H1 (cell line): Measurements from ENCODE around the gene NCF2. TPM values are rescaled to one million over a fixed set of nuclear protein-coding genes. Genes with fewer than 3 reads are reported as not detected.

Experiments
- CTCF ChIA-PET: fragments of 300-600 bp; sonication (Branson Sonifier 250); formaldehyde crosslinking; loops from one replicate; lab custom pipeline; 2021; ENCODE audit not compliant: partially characterized antibody; lab: Charles Lee
- POLR2A ChIA-PET: fragments of 300-600 bp; sonication (Branson Sonifier 250); formaldehyde crosslinking; loops from one replicate; lab custom pipeline; 2021; ENCODE audit warnings: inconsistent platforms; ENCODE audit not compliant: partially characterized antibody; lab: Charles Lee
- DNase-seq, 2 experiments: peaks; one replicate each; pipeline versions ENCODE4 v3.0.0 to v3.0.0-alpha.2; 2010 to 2022; ENCODE audit warnings: low spot score in 2 of 2, low read depth in 1 of 2, mixed read lengths in 1 of 2
- FAIRE-seq: peaks from 2 replicates; lab custom pipeline; 2011; peaks lifted over from hg19 to GRCh38; lab: Jason Lieb, UNC
- H2AFZ ChIP-seq: 2 replicates; pipeline ENCODE4 v1.8.1; 2012; ENCODE audit warnings: low read length, inconsistent platforms
- H2AK5ac ChIP-seq: 2 replicates; pipeline ENCODE4 v1.6.1; 2013; ENCODE audit warnings: low read depth, low read length
- H2BK120ac ChIP-seq: replicated peaks from 2 replicates; pipeline ENCODE3; 2013; ENCODE audit warnings: low read depth, low read length, inconsistent platforms
- H2BK12ac ChIP-seq: 2 replicates; pipeline ENCODE4 v1.6.1; 2013; ENCODE audit warnings: low read depth, low read length
- H2BK15ac ChIP-seq: 2 replicates; pipeline ENCODE4 v1.6.1; 2013; ENCODE audit warnings: low read length
- H2BK20ac ChIP-seq: 2 replicates; pipeline ENCODE4 v1.6.1; 2013; ENCODE audit warnings: low read length
- H2BK5ac ChIP-seq: 2 replicates; pipeline ENCODE4 v1.6.1; 2013; ENCODE audit warnings: low read depth, low read length
- H3K14ac ChIP-seq: 2 replicates; pipeline ENCODE4 v1.6.1; 2013; ENCODE audit warnings: inconsistent platforms; ENCODE audit not compliant: insufficient read length
- H3K18ac ChIP-seq: 2 replicates; pipeline ENCODE4 v1.6.1; 2013; ENCODE audit warnings: low read length; ENCODE audit errors: extremely low read depth
- H3K23ac ChIP-seq: 2 replicates; pipeline ENCODE4 v1.6.1; 2013; ENCODE audit warnings: inconsistent platforms; ENCODE audit not compliant: insufficient read length
- H3K23me2 ChIP-seq: 2 replicates; pipeline ENCODE4 v1.6.1; 2013; ENCODE audit warnings: low read depth, low read length
- H3K27ac ChIP-seq: 2 replicates; pipeline ENCODE4 v1.6.1; 2011; ENCODE audit warnings: low read depth, low read length, inconsistent platforms
- H3K27me3 ChIP-seq, 4 experiments: replicated peaks in 1 of 4; 1 replicate in 1 of 4; 2 replicates in 3 of 4; pipeline versions ENCODE4 v1.6.1 to v1.8.1; 2011 to 2013; ENCODE audit warnings: low read length in 3 of 4, mild to moderate bottlenecking in 3 of 4, inconsistent platforms in 2 of 4, mixed read lengths in 2 of 4, moderate library complexity in 1 of 4; ENCODE audit not compliant: control insufficient read depth in 3 of 4, insufficient read depth in 3 of 4; ENCODE audit errors: extremely low read depth in 1 of 4
- H3K36me3 ChIP-seq, 4 experiments: 2 replicates each; pipeline versions ENCODE4 v1.6.1 to v1.8.1; 2011 to 2013; ENCODE audit warnings: mild to moderate bottlenecking in 4 of 4, low read length in 3 of 4, moderate library complexity in 2 of 4, control low read depth in 1 of 4, inconsistent platforms in 1 of 4; ENCODE audit not compliant: insufficient read depth in 4 of 4, control insufficient read depth in 2 of 4
- H3K4ac ChIP-seq: replicated peaks from 2 replicates; pipeline ENCODE3; 2013; ENCODE audit warnings: low read length, low read depth, mixed read lengths, inconsistent platforms; ENCODE audit not compliant: insufficient read length
- H3K4me1 ChIP-seq, 4 experiments: replicated peaks in 1 of 4; 1 replicate in 1 of 4; 2 replicates in 3 of 4; pipeline versions ENCODE4 v1.6.1 to v1.8.1; 2011 to 2013; ENCODE audit warnings: low read length in 3 of 4, inconsistent platforms in 2 of 4, mixed read lengths in 1 of 4; ENCODE audit not compliant: insufficient read depth in 4 of 4, control insufficient read depth in 3 of 4
- H3K4me2 ChIP-seq, 2 experiments: 2 replicates each; pipeline versions ENCODE4 v1.6.1 to v1.8.1; 2011 to 2013; ENCODE audit warnings: low read depth in 2 of 2, low read length in 2 of 2, control low read depth in 1 of 2, inconsistent platforms in 1 of 2, mild to moderate bottlenecking in 1 of 2; ENCODE audit not compliant: insufficient read depth in 1 of 2
- H3K4me3 ChIP-seq, 4 experiments: fragments of 200-600, 300-600 bp in 1 of 4; sonication (generic), shearing (Covaris generic), sonication (Bioruptor Twin) in 1 of 4; 2 replicates each; pipeline versions ENCODE4 v1.5.1 to v1.8.1; 2011 to 2016; ENCODE audit warnings: low read length in 4 of 4, low read depth in 3 of 4, control low read depth in 2 of 4, inconsistent platforms in 2 of 4, mild to moderate bottlenecking in 2 of 4, mixed read lengths in 1 of 4, moderate library complexity in 1 of 4; ENCODE audit not compliant: insufficient read depth in 2 of 4; ENCODE audit errors: extremely low read depth in 1 of 4
- H3K56ac ChIP-seq: replicated peaks from 2 replicates; pipeline ENCODE3; 2013; ENCODE audit warnings: low read depth, mild to moderate bottlenecking, mixed read lengths, low read length, inconsistent platforms; ENCODE audit not compliant: insufficient read length
- H3K79me1 ChIP-seq: 2 replicates; pipeline ENCODE4 v1.6.1; 2013; ENCODE audit warnings: low read depth, low read length, control low read depth
- H3K79me2 ChIP-seq, 2 experiments: 2 replicates each; pipeline versions ENCODE4 v1.6.1 to v1.8.1; 2012 to 2013; ENCODE audit warnings: low read length in 2 of 2, mild to moderate bottlenecking in 2 of 2, inconsistent platforms in 1 of 2; ENCODE audit not compliant: insufficient read depth in 2 of 2, control insufficient read depth in 1 of 2
- H3K9ac ChIP-seq, 4 experiments: replicated peaks in 1 of 4; 1 replicate in 1 of 4; 2 replicates in 3 of 4; pipeline versions ENCODE4 v1.6.1 to v1.8.1; 2011 to 2013; ENCODE audit warnings: low read depth in 3 of 4, low read length in 3 of 4, control low read depth in 2 of 4, mild to moderate bottlenecking in 2 of 4, moderate library complexity in 2 of 4, inconsistent platforms in 1 of 4; ENCODE audit errors: extremely low read depth in 1 of 4
- H3K9me3 ChIP-seq, 2 experiments: 2 replicates each; pipeline versions ENCODE4 v1.6.1 to v1.8.1; 2012 to 2013; ENCODE audit warnings: mild to moderate bottlenecking in 2 of 2, moderate library complexity in 2 of 2, control low read depth in 1 of 2, inconsistent platforms in 1 of 2, low read depth in 1 of 2, low read length in 1 of 2, mixed read lengths in 1 of 2; ENCODE audit not compliant: insufficient read depth in 2 of 2
- H4K20me1 ChIP-seq, 2 experiments: replicated peaks in 1 of 2; 2 replicates each; pipeline versions ENCODE3 to v1.8.1; 2011 to 2013; ENCODE audit warnings: inconsistent platforms in 2 of 2, low read length in 2 of 2, mild to moderate bottlenecking in 1 of 2; ENCODE audit not compliant: insufficient read depth in 2 of 2, control insufficient read depth in 1 of 2
- H4K5ac ChIP-seq: 2 replicates; pipeline ENCODE4 v1.6.1; 2013; ENCODE audit warnings: low read length, low read depth, mixed read lengths, inconsistent platforms; ENCODE audit not compliant: insufficient read length
- H4K8ac ChIP-seq: 2 replicates; pipeline ENCODE4 v1.8.0; 2013; ENCODE audit warnings: mild to moderate bottlenecking, moderate library complexity, low read length, inconsistent platforms; ENCODE audit not compliant: insufficient read depth; ENCODE audit errors: extremely low read depth
- H4K91ac ChIP-seq: replicated peaks from 2 replicates; pipeline ENCODE3; 2013; ENCODE audit warnings: low read length, mixed read lengths, inconsistent platforms; ENCODE audit not compliant: insufficient read length
- ATF2 ChIP-seq: IDR thresholded peaks from 2 replicates; pipeline ENCODE4 v1.6.1; 2012; ENCODE audit warnings: low read length, inconsistent platforms
- BACH1 ChIP-seq: IDR thresholded peaks from 2 replicates; pipeline ENCODE4 v1.6.1; 2012; ENCODE audit warnings: low read length, improper control_type of control experiment
- BRCA1 ChIP-seq: IDR thresholded peaks from 2 replicates; pipeline ENCODE4 v1.6.1; 2012; ENCODE audit warnings: low read depth, low read length, improper control_type of control experiment
- HDAC2 ChIP-seq, 2 experiments: fragments of 300-600 bp in 1 of 2; sonication (generic) in 1 of 2; IDR thresholded peaks; 2 replicates each; pipeline ENCODE4 v1.6.1; 2011 to 2012; ENCODE audit warnings: low read depth in 2 of 2, low read length in 2 of 2, mild to moderate bottlenecking in 2 of 2, moderate library complexity in 2 of 2, borderline replicate concordance in 1 of 2, inconsistent platforms in 1 of 2
- JUN ChIP-seq: IDR thresholded peaks from 2 replicates; pipeline ENCODE4 v1.6.1; 2011; ENCODE audit warnings: low read depth, mild to moderate bottlenecking, improper control_type of control experiment, low read length
- KDM5A ChIP-seq: fragments of 200-600 bp; IDR thresholded peaks from 2 replicates; pipeline ENCODE4 v1.7.1; 2012; ENCODE audit warnings: mild to moderate bottlenecking, low read length, inconsistent platforms, mixed read lengths
- NANOG ChIP-seq: IDR thresholded peaks from 2 replicates; pipeline ENCODE4 v1.6.1; 2011; ENCODE audit warnings: low read length, low read depth, mild to moderate bottlenecking, inconsistent platforms; ENCODE audit not compliant: insufficient read depth, poor library complexity, severe bottlenecking
- SIN3A ChIP-seq, 2 experiments: IDR thresholded peaks in 1 of 2; conservative IDR thresholded peaks in 1 of 2; 2 replicates each; pipeline ENCODE4 v1.6.1; 2011 to 2012; ENCODE audit warnings: low read length in 2 of 2, improper control_type of control experiment in 1 of 2, low read depth in 1 of 2, mild to moderate bottlenecking in 1 of 2
- SP1 ChIP-seq: IDR thresholded peaks from 2 replicates; pipeline ENCODE4 v1.6.1; 2011; ENCODE audit warnings: low read depth, low read length
- WGBS, 2 experiments: shearing (Covaris generic) in 1 of 2; methylation state at CpG; one replicate each; pipeline versions ENCODE4 v1.1.6 to v1.1.7; 2013 to 2015; ENCODE audit warnings: low lambda C conversion rate in 2 of 2, mixed read lengths in 2 of 2, inconsistent platforms in 1 of 2, low coverage in 1 of 2, missing lambda C conversion rate in 1 of 2; ENCODE audit not compliant: insufficient replicate concordance in 2 of 2, insufficient coverage in 1 of 2, insufficient read length in 1 of 2; ENCODE audit errors: extremely low coverage in 1 of 2, missing lambda C conversion rate in 1 of 2; 5-methylcytosine and 5-hydroxymethylcytosine counted together
- polyA plus RNA-seq, 7 experiments: library from polyadenylated mRNA; depleted of rRNA in 3 of 7; stranded (reverse) in 5 of 7; unstranded in 2 of 7; fragments of >200 nt in 5 of 7; fragments of 200-250 nt in 2 of 7; gene quantifications; 1 replicate in 5 of 7; 2 replicates in 1 of 7; 4 replicates in 1 of 7; pipeline versions ENCODE4 v1.2.1 to v1.2.3, GENCODE V29; 2011 to 2013; ENCODE audit warnings: missing spikeins in 2 of 7, mixed read lengths in 2 of 7
- total RNA-seq: library from RNA; stranded (reverse); fragmentation: NEBNext Ultra II Directional; extraction: Animal tissue kit (Norgen Biotek cat#: 25700); gene quantifications from 2 replicates; pipeline ENCODE4 v1.2.1, GENCODE V29; 2021

The NCF2 gene
- total and polyA plus RNA-seq, 2 of the 8 experiments (the other 6 are each of a cell fraction or from before 2014, with no cell fraction given), result not detected

GRCh38 chr1:183516725-183517124, 73.5 kb downstream of the NCF2 start:
- peaks cover 0 to 4% of the 10 kb centered on the region in 2 experiments for H4K20me1 ChIP-seq
- H3K18ac ChIP-seq, result no peak overlapping the region
- H2AFZ ChIP-seq, result no peak overlapping the region
- no peak overlapping the region for H3K27ac ChIP-seq
- no peak overlapping the region for H2BK12ac ChIP-seq
- no peak overlapping the region for H3K4me2 ChIP-seq
- peaks cover 2% of the 10 kb centered on the region; the same call in 1 of the 2 replicates for H3K79me1 ChIP-seq
- no peak overlapping the region for H4K8ac ChIP-seq
- ChIA-PET CTCF (interaction anchor here (1.5 kb wide), 1 partner anchor 24 kb away, joined by 3 read pairs; no protein-coding TSS in a partner anchor), POLR2A (no interaction called here)
- no peak overlapping the region for H4K5ac ChIP-seq
- H3K4me3 ChIP-seq, result no peak overlapping the region
- H2AK5ac ChIP-seq, result no peak overlapping the region
- no peak overlapping the region for H4K91ac ChIP-seq
- H2BK5ac ChIP-seq, result no peak overlapping the region
- H3K27me3 ChIP-seq, result no peaks in the 10 kb centered on the region
- no peak overlapping the region for H2BK20ac ChIP-seq
- H3K79me2 ChIP-seq, result peaks cover 0 to 11% of the 10 kb centered on the region in 2 experiments; a peak in 1 of 4 replicates
- H3K4ac ChIP-seq, result no peak overlapping the region
- no peak overlapping the region for H3K56ac ChIP-seq
- no peak overlapping the region for H3K14ac ChIP-seq
- no peak overlapping the region for H3K23ac ChIP-seq
- H3K36me3 ChIP-seq, result peaks cover 0 to 46% (median 8%) of the 10 kb centered on the region in 4 experiments; a peak in 5 of 8 replicates
- DNase-seq, result no peak
- H2BK120ac ChIP-seq, result no peak overlapping the region
- WGBS, 2 experiments, result 82% methylated on average over 2 of the region's 2 CpGs; no CpG with 5 or more reads in 1 of the 2 experiments
- no peaks in the 10 kb centered on the region for H3K9me3 ChIP-seq
- no peak for FAIRE-seq
- H3K9ac ChIP-seq, result no peak overlapping the region
- H3K4me1 ChIP-seq, result no peaks in the 10 kb centered on the region
- H2BK15ac ChIP-seq, result no peak overlapping the region
- no peaks in the 10 kb centered on the region for H3K23me2 ChIP-seq
- TF ChIP-seq KDM5A (no peak), SIN3A (conservative IDR thresholded peaks at IDR 0.05 in 1 of 2, IDR thresholded peaks at IDR 0.05 in 1 of 2; ENCODE audit: low read depth in 1 of 2, low read length in 2 of 2) (no peak), BRCA1 (no peak), HDAC2 (IDR thresholded peaks at IDR 0.05; ENCODE audit: borderline replicate concordance in 1 of 2, low read depth in 2 of 2, low read length in 2 of 2) (no peak), BACH1 (no peak), SP1 (no peak), JUN (no peak), ATF2 (no peak), NANOG (no peak)
